Right atrium auricular region (tissue), 2 donors: ENCODE measurements around the gene PAAF1. TPM values are rescaled to one million over a fixed set of nuclear protein-coding genes. Genes with fewer than 3 reads are reported as not detected.

Experiments
- DNase-seq: peaks from one replicate; pipeline ENCODE4 v3.0.0-alpha.2; 2019; ENCODE audit warnings: low spot score
- H3K27ac ChIP-seq, 2 donors: fragments of 200-600 bp; sonication (generic); 1 replicate in 1 of 2; 2 replicates in 1 of 2; pipeline ENCODE4 v1.5.1; 2016 to 2019
- H3K27me3 ChIP-seq, 2 donors: fragments of 200-600 bp; sonication (generic); one replicate each; pipeline versions ENCODE4 v1.5.1 to v1.6.0; 2017 to 2019
- H3K36me3 ChIP-seq: fragments of 200-600 bp; sonication (generic); one replicate; pipeline ENCODE4 v1.5.1; 2016
- H3K4me1 ChIP-seq, 2 donors: fragments of 200-600 bp; sonication (generic); one replicate each; pipeline versions ENCODE4 v1.5.1 to v1.6.0; 2017 to 2019
- H3K4me3 ChIP-seq, 2 donors: fragments of 200-600 bp; sonication (generic); 1 replicate in 1 of 2; 2 replicates in 1 of 2; pipeline ENCODE4 v1.5.1; 2017 to 2019; ENCODE audit warnings: mild to moderate bottlenecking in 1 of 2, moderate library complexity in 1 of 2
- H3K9me3 ChIP-seq, 2 donors: fragments of 200-600 bp; sonication (generic); one replicate each; pipeline ENCODE4 v1.5.1; 2019
- total RNA-seq, 2 donors: library from RNA; depleted of rRNA; stranded (reverse); fragments of >200 nt; gene quantifications; one replicate each; pipeline ENCODE4 v1.1.0, GENCODE V29; 2016
- TF ChIP-seq, protein P1 (sequence below), 2 donors: fragments of 200-600 bp; sonication (generic); IDR thresholded peaks; one replicate each; pipeline ENCODE4 v1.5.1; 2019; ENCODE audit warnings: antibody characterized with exemption in 2 of 2

Gene PAAF1
- total RNA-seq, 2 donors from 2014 or later = 10.2 to 12.3 TPM

DNA sequence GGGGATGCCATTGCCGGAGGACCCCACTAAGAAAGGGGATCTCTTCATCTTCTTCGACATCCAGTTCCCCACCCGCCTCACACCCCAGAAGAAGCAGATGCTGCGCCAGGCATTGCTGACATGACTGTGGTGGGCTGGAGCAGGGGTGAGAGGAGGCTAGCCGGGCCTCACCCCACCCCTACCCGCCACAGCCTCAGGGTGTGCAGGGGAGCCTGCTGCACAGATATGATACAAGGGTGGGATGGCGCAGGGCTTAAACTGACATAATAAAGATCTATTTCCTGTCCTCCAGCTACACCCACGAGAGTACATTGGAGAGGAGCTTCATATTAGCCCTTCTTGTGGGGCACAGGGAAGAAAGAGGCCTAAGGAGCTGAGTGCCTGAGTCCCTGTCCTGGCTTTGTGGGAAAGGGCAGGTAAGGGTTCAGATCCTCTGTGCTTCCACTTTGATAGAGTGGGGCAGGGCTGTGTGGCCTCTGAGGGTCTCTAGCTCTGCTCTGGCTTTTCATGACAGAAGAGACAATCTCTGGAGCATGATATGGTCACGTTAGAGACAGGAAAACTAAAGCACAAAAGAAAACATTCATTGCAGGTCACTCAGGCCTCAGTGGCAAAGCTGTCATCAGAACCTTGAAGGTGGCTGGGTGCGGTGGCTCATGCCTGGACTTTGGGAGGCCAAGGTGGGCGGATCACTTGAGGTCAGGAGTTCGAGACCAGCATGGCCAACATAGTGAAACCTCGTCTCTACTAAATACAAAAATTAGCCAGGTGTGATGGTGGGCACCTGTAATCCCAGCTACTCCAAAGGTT lies 93.4 kb downstream of the PAAF1 start:
- no peak overlapping the region for H3K27ac ChIP-seq
- DNase-seq = no peak

DNA sequence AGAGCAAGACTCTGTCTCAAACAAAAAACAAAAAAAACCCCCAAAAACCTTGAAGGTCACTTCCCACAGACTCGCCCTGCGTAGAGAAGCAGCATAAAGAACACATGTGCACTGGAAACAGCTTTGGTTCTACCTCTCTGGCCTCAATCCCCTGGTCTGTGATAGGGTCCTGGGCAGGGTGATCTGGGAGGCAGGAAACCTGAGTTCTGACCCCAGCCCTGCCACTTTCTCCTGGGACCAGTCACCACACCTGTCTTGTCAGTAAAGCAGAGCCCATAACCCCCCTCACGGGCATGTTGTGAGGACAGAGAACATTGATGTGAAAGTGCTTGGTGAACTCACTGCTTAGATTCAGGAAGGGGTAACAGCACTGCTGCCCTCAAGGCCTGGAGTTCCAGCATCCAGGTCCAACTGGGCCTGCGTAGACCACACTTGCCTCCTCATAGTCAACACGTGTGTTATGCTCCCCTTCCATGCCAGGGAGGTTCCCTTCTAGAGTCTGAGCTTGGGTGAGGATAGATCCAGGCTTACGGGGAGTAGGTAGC lies 94.4 kb downstream of the PAAF1 start:
- no peaks in the 10 kb centered on the region for H3K36me3 ChIP-seq
- H3K4me3 ChIP-seq = no peak overlapping the region
- H3K27ac ChIP-seq = no peak overlapping the region
- no peaks in the 10 kb centered on the region for H3K9me3 ChIP-seq
- no peaks in the 10 kb centered on the region for H3K27me3 ChIP-seq
- no peak for DNase-seq
- TF ChIP-seq, protein P1, sequence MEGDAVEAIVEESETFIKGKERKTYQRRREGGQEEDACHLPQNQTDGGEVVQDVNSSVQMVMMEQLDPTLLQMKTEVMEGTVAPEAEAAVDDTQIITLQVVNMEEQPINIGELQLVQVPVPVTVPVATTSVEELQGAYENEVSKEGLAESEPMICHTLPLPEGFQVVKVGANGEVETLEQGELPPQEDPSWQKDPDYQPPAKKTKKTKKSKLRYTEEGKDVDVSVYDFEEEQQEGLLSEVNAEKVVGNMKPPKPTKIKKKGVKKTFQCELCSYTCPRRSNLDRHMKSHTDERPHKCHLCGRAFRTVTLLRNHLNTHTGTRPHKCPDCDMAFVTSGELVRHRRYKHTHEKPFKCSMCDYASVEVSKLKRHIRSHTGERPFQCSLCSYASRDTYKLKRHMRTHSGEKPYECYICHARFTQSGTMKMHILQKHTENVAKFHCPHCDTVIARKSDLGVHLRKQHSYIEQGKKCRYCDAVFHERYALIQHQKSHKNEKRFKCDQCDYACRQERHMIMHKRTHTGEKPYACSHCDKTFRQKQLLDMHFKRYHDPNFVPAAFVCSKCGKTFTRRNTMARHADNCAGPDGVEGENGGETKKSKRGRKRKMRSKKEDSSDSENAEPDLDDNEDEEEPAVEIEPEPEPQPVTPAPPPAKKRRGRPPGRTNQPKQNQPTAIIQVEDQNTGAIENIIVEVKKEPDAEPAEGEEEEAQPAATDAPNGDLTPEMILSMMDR (IDR thresholded peaks at IDR 0.05) = no peak
- no peaks in the 10 kb centered on the region for H3K4me1 ChIP-seq

More for the DNA sequence above, 93.4 kb downstream of the PAAF1 start:
- H3K4me1 ChIP-seq = peaks cover 0 to 2% of the 10 kb centered on the region in 2 donors
- H3K4me3 ChIP-seq = no peak overlapping the region
- no peaks in the 10 kb centered on the region for H3K9me3 ChIP-seq
- TF ChIP-seq, protein P1 (IDR thresholded peaks at IDR 0.05) = no peak
- no peaks in the 10 kb centered on the region for H3K36me3 ChIP-seq
- no peaks in the 10 kb centered on the region for H3K27me3 ChIP-seq

DNA sequence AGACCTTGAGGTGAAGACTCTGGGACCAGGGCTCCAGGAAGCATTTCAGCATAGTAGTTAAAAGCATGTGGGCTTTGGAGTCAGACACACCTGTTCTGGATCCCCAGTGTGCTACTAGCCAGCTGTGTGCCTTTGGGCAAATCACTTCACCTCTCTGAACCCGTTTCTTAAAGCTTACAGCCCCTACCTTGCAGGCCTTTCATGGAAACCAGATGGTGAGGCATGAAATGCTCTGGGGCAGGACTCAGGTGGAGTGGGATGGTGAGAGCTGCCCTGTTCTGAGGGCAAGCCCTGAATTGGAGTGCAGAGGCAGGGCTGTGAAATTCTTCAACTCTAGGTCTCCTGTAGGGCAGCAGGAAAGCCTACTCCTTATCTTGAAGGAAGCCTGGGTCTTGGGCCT lies 95.4 kb downstream of the PAAF1 start:
- no peak for DNase-seq
- no peaks in the 10 kb centered on the region for H3K27me3 ChIP-seq
- H3K9me3 ChIP-seq = no peaks in the 10 kb centered on the region
- peaks cover 4% of the 10 kb centered on the region for H3K36me3 ChIP-seq
- no peak overlapping the region for H3K27ac ChIP-seq
- TF ChIP-seq, protein P1 (IDR thresholded peaks at IDR 0.05) = no peak
- H3K4me1 ChIP-seq = no peaks in the 10 kb centered on the region
- H3K4me3 ChIP-seq = no peak overlapping the region

DNA sequence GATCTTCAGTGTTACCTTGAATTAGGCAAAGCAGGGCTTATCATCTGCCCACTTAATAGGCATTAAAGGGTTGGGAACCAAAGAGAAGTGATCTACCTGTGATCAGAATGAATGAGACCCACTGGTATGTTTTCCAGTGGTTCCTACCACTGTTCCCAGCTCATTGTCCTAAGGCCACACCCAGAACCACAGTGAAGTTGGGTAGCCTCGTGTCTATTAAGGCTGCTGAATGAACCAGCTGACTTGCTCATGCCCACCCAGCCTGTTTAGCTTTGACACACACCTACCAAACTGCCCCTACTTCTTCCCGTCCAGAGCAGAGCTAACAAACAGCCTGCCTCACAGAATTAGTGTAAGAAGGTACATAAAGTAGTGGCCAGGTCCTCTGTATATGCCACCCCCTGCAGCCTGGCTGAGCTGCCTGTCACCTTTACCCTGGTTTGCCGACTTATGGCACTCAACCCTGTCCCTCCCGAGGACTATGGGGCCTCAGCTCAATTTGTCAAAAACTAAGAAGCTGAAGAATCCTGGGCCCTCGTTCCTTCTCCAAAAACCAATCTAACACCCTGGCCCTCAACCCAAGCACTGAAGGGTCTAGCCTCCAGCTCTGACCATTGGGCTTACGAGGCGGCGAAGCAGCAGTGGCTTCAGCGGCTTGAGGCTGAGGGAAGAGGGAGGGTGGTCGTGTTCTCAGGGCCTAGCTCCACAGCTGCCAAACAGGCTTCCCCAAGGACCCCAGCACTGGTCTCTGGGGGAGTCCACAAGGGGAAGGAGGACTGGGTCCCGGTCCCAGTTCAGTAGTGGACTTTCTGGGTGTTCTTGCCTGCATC lies 96.0 kb downstream of the PAAF1 start:
- H3K27ac ChIP-seq = peak overlapping the region in 1 of 2 donors; percentile 35

More for the DNA sequence above, 96.0 kb downstream of the PAAF1 start:
- H3K27me3 ChIP-seq = no peaks in the 10 kb centered on the region
- H3K4me1 ChIP-seq = no peaks in the 10 kb centered on the region
- H3K36me3 ChIP-seq = peaks cover 9% of the 10 kb centered on the region
- TF ChIP-seq, protein P1 (IDR thresholded peaks at IDR 0.05) = no peak
- DNase-seq = no peak
- no peaks in the 10 kb centered on the region for H3K9me3 ChIP-seq
- no peak overlapping the region for H3K4me3 ChIP-seq
